HCEC 1CT (cell line): ENCODE measurements around the gene CLPSL2.

Experiments
- DNase-seq: peaks from one replicate; pipeline ENCODE4 v3.0.0-alpha.2; 2017

CLPSL2 gene

GRCh38 chr6:35747877-35748276, 28.5 kb upstream of the CLPSL2 start:
- no peak for DNase-seq

- DNase-seq: no peak
Observed at GRCh38 chr6:35750557-35750956, 25.8 kb upstream of the CLPSL2 start.

GRCh38 chr6:35751594-35751993, 24.8 kb upstream of the CLPSL2 start:
- no peak for DNase-seq

GRCh38 chr6:35752330-35752729, 24.1 kb upstream of the CLPSL2 start:
- no peak for DNase-seq

GRCh38 chr6:35754452-35755277, 21.7 kb upstream of the CLPSL2 start:
- peak; percentile 80 for DNase-seq

GRCh38 chr6:35755278-35755924, 21.0 kb upstream of the CLPSL2 start:
- no peak for DNase-seq

GRCh38 chr6:35757456-35758123, 18.8 kb upstream of the CLPSL2 start:
- DNase-seq: peak; percentile 53

GRCh38 chr6:35759426-35759825, 17.0 kb upstream of the CLPSL2 start:
- no peak for DNase-seq

GRCh38 chr6:35765739-35766138, 10.7 kb upstream of the CLPSL2 start:
- no peak for DNase-seq

GRCh38 chr6:35769211-35769610, 7.2 kb upstream of the CLPSL2 start:
- DNase-seq: no peak

GRCh38 chr6:35771343-35771627, 5.1 kb upstream of the CLPSL2 start:
- DNase-seq: no peak

GRCh38 chr6:35774116-35774794, 2.1 kb upstream of the CLPSL2 start:
- no peak for DNase-seq

GRCh38 chr6:35775031-35775430, 1.4 kb upstream of the CLPSL2 start:
- no peak for DNase-seq

GRCh38 chr6:35777356-35778102, 1.1 kb downstream of the CLPSL2 start:
- no peak for DNase-seq

GRCh38 chr6:35778437-35778836, 2.0 kb downstream of the CLPSL2 start:
- no peak for DNase-seq

- DNase-seq: no peak
Observed at GRCh38 chr6:35780719-35781118, 4.3 kb downstream of the CLPSL2 start, which contains the start of gene CLPSL1. CLPSL1 (plus strand) TSS chr6:35781019; CDS start chr6:35781111, 92 bp downstream.

GRCh38 chr6:35781290-35781689, 4.9 kb downstream of the CLPSL2 start:
- no peak for DNase-seq

GRCh38 chr6:35782424-35782823, 6.0 kb downstream of the CLPSL2 start:
- no peak for DNase-seq

- no peak for DNase-seq
Observed at GRCh38 chr6:35784200-35784599, 7.8 kb downstream of the CLPSL2 start.

GRCh38 chr6:35786272-35786671, 9.9 kb downstream of the CLPSL2 start:
- DNase-seq: no peak

GRCh38 chr6:35786810-35787209, 10.4 kb downstream of the CLPSL2 start:
- DNase-seq: no peak
